Measurements from ENCODE around the gene CALD1. TPM values are rescaled to one million over a fixed set of nuclear protein-coding genes. Genes with fewer than 3 reads are reported as not detected.
A peak's percentile ranks its signal among the peaks of the same experiment; 100 is the strongest.

The CALD1 gene
- total and polyA plus RNA-seq, 8 donors = 146 to 1,007 (median 302) TPM

DNA sequence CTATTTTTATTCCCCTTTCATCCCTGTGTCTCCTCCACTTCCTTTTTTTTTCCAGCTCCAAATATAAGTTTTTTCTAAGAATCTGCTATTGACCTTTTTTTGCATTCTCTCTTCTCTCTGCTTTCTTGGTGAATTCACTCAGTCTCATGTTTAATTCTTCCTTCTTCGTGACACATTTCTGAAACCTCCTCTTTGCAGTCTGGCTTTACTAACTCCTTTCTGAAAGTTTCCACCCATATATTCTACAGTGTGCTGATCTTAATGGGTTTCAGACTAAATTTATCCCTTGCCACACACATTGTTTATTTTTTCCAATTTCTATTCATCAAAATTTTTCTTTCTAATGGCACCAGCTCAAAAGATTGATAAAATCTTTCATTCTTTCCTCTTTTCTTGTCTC lies 47.8 kb upstream of the CALD1 start:
- H3K36me3 ChIP-seq = no peaks in the 10 kb centered on the region
- peak overlapping the region in 4 of 5 donors; percentile 72 to 86 (median 79) for H3K27ac ChIP-seq
- no peak overlapping the region for H3K4me3 ChIP-seq
- no peak for DNase-seq
- TF ChIP-seq POLR2AphosphoS5 (IDR thresholded peaks at IDR 0.05) (no peak), EP300 (IDR thresholded peaks at IDR 0.05) (no peak), POLR2A (IDR thresholded peaks at IDR 0.05) (no peak)
- TF ChIP-seq, protein P1, sequence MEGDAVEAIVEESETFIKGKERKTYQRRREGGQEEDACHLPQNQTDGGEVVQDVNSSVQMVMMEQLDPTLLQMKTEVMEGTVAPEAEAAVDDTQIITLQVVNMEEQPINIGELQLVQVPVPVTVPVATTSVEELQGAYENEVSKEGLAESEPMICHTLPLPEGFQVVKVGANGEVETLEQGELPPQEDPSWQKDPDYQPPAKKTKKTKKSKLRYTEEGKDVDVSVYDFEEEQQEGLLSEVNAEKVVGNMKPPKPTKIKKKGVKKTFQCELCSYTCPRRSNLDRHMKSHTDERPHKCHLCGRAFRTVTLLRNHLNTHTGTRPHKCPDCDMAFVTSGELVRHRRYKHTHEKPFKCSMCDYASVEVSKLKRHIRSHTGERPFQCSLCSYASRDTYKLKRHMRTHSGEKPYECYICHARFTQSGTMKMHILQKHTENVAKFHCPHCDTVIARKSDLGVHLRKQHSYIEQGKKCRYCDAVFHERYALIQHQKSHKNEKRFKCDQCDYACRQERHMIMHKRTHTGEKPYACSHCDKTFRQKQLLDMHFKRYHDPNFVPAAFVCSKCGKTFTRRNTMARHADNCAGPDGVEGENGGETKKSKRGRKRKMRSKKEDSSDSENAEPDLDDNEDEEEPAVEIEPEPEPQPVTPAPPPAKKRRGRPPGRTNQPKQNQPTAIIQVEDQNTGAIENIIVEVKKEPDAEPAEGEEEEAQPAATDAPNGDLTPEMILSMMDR (IDR thresholded peaks at IDR 0.05) = no peak
- peaks cover 0 to 34% (median 15%) of the 10 kb centered on the region in 4 donors for H3K4me1 ChIP-seq
- intact Hi-C loops (cut with DNase I; ENCODE audit: low total_unique reads) = no loop called here
- H3K27me3 ChIP-seq = no peaks in the 10 kb centered on the region
- WGBS, 5 donors = 64 to 85% (median 80%) methylated on average over 1 of the region's 1 CpG
- no peaks in the 10 kb centered on the region for H3K9me3 ChIP-seq

DNA sequence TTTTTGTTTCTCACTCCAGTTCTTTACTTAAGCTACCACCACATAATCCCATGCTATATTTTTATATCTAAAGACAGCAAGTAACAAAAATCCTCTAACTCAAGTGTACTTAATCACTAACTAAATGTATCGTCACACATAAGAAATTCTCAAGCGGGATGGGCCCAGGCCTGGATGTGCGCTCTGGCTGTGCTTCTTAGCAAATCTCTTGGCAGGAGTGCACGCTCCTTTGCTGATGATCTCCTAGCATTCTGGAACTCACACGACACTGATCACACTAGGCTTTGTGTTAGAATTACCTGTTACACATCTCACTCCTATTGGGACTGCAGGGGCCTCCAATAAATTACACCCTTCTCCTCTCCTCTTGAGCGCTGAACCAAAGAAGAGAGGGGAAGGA lies 46.7 kb upstream of the CALD1 start:
- Histone ChIP-seq H3K36me3 (no peaks in the 10 kb centered on the region), H3K9me3 (no peaks in the 10 kb centered on the region), H3K4me3 (no peak overlapping the region), H3K4me1 (peaks cover 0 to 26% (median 15%) of the 10 kb centered on the region in 4 donors), H3K27me3 (no peaks in the 10 kb centered on the region), H3K27ac (no peak overlapping the region)
- no peak for TF ChIP-seq POLR2A (IDR thresholded peaks at IDR 0.05)
- TF ChIP-seq EP300 (IDR thresholded peaks at IDR 0.05) = no peak
- TF ChIP-seq, protein P1 (IDR thresholded peaks at IDR 0.05) = no peak
- no peak for DNase-seq
- intact Hi-C loops (cut with DNase I; ENCODE audit: low total_unique reads) = no loop called here
- 70 to 87% (median 84%) methylated on average over 6 of the region's 6 CpGs for WGBS, 5 donors

DNA sequence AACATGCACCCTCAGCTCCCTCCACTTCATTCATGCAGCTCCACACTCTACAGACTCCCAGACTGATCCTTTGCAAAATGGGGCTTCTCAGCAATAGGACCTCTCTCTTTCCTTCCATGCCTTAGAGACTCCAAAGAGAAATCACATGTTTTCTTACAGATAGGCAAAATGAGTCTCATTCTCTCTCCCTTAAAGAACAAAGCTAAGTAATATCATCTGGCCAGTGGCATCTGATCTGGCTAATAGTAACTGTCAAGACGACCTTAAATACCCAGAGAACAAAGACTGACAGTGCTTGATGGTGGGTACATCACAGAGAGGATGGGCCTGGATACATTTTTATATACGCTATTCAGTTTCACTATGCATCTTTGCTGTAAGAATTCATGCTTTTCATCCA lies 43.1 kb upstream of the CALD1 start:
- intact Hi-C loops (cut with DNase I; ENCODE audit: low total_unique reads) = no loop called here
- Histone ChIP-seq H3K9me3 (no peaks in the 10 kb centered on the region), H3K4me1 (peaks cover 0 to 7% (median under 1%) of the 10 kb centered on the region in 4 donors), H3K4me3 (no peak overlapping the region), H3K27me3 (no peaks in the 10 kb centered on the region), H3K36me3 (no peaks in the 10 kb centered on the region), H3K27ac (no peak overlapping the region)
- no peak for DNase-seq
- TF ChIP-seq EP300 (IDR thresholded peaks at IDR 0.05) = no peak
- no peak for TF ChIP-seq POLR2A (IDR thresholded peaks at IDR 0.05)
- TF ChIP-seq, protein P1 (IDR thresholded peaks at IDR 0.05) = no peak
- TF ChIP-seq POLR2AphosphoS5 (IDR thresholded peaks at IDR 0.05) = no peak
- WGBS, 5 donors = 82 to 94% (median 89%) methylated on average over 2 of the region's 2 CpGs

DNA sequence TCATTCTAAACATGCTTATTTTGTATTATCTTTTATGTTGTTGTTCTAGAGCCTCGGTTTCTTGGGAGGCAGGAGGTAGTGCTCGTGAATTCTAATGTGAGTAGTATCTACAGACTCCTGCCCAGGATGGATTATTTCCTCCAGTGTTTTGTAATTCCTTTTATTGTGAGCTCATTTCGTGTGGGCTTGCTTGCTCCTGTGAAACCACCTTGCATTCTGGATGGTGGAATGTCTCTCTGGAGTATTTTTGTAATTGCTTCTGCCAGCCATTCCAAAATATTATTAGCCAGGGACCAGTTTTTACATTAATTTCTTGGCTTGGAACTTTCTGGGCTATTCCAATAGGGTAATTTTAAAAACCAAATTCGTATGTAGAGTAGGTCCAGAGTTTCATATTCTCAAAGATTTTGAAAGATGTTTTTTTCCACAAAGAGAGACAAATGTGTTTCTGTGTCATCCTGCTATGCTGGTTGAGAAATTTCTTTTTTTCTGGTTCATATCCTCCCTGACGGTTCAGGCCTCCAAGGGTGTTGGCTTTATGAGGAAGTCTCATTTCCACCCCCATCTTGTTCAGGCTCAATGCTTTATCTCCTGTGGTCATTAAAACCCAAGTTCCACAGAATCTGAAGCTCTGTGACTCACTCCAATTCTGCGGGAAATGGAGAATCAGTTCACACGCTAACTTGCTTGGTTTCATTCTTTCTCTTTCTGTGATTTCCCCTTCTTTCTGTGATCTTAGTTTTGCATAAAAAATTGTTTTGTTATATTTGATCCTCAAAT lies 41.7 kb upstream of the CALD1 start:
- no peak for DNase-seq
- H3K4me1 ChIP-seq = peaks cover 0 to 8% (median 5%) of the 10 kb centered on the region in 4 donors
- no peak overlapping the region for H3K4me3 ChIP-seq
- intact Hi-C loops (cut with DNase I; ENCODE audit: low total_unique reads) = no loop called here
- TF ChIP-seq POLR2A (IDR thresholded peaks at IDR 0.05) (no peak), EP300 (IDR thresholded peaks at IDR 0.05) (no peak), POLR2AphosphoS5 (IDR thresholded peaks at IDR 0.05) (no peak)
- TF ChIP-seq, protein P1 (IDR thresholded peaks at IDR 0.05) = no peak
- H3K27ac ChIP-seq = peak overlapping the region in 3 of 5 donors; percentile 9 to 38 (median 27)
- no peaks in the 10 kb centered on the region for H3K36me3 ChIP-seq
- no peaks in the 10 kb centered on the region for H3K27me3 ChIP-seq
- H3K9me3 ChIP-seq = no peaks in the 10 kb centered on the region
- WGBS, 5 donors = 55 to 73% (median 66%) methylated on average over 7 of the region's 7 CpGs

Measured in stomach (tissue), 9 donors.